Frontal cortex (tissue), 4 donors: ENCODE results near the gene SESN2. TPM values are rescaled to one million over a fixed set of nuclear protein-coding genes. Genes with fewer than 3 reads are reported as not detected.
"Not testable (repeated sequence)": the region's sequence is repeated elsewhere in the genome, so short reads cannot be mapped to it uniquely, and the experiment has no call there.

Source experiments
- DNase-seq, 2 donors: peaks; one replicate each; pipeline ENCODE4 v3.0.0; 2012; ENCODE audit warnings: low spot score in 2 of 2
- FAIRE-seq: peaks from 2 replicates; lab custom pipeline; 2012; peaks lifted over from hg19 to GRCh38; lab: Jason Lieb, UNC
- total RNA-seq: library from RNA; depleted of rRNA; stranded (reverse); fragments of >200 nt; gene quantifications from one replicate; pipeline ENCODE4 v1.2.3, GENCODE V29; 2014
- donor health status: control.
- donor health status: control.
- donor health status: control.

Gene SESN2
- total RNA-seq, 1 donor from 2014 or later = 4.5 TPM

- DNase-seq = no peak
Measured at GRCh38 chr1:28322194-28322593, 62.9 kb downstream of the SESN2 start.

GRCh38 chr1:28323720-28324119 lies 64.4 kb downstream of the SESN2 start:
- DNase-seq (no peak), FAIRE-seq (no peak)

More at GRCh38 chr1:28322194-28322593, 62.9 kb downstream of the SESN2 start:
- no peak for FAIRE-seq

- DNase-seq (no peak), FAIRE-seq (no peak)
Measured at GRCh38 chr1:28326515-28326914, 67.2 kb downstream of the SESN2 start.

- no peak for DNase-seq
- FAIRE-seq = no peak
Measured at GRCh38 chr1:28326984-28327383, 67.7 kb downstream of the SESN2 start.

- not testable (repeated sequence) for FAIRE-seq, DNase-seq
Measured at GRCh38 chr1:28327431-28327830, 68.1 kb downstream of the SESN2 start.

GRCh38 chr1:28328228-28328648 lies 68.9 kb downstream of the SESN2 start:
- no peak for DNase-seq
- no peak for FAIRE-seq

- no peak for FAIRE-seq
- DNase-seq = no peak
Measured at GRCh38 chr1:28329395-28330153, 70.3 kb downstream of the SESN2 start.

Other genes with a start within 250 kb of the SESN2 start
- 9.4 TPM for gene EYA3, start 170.9 kb upstream of the SESN2 start, total RNA-seq
- gene PTAFR, start 82.8 kb upstream of the SESN2 start, total RNA-seq = 1.2 TPM
- gene DNAJC8, start 26.5 kb upstream of the SESN2 start, total RNA-seq = 56.3 TPM
- 67.7 TPM for gene ATP5IF1, start 23.4 kb upstream of the SESN2 start, total RNA-seq
- 15.1 TPM for gene MED18, start 69.5 kb downstream of the SESN2 start, total RNA-seq
- gene PHACTR4, start 110.2 kb downstream of the SESN2 start, total RNA-seq = 10.6 TPM
- gene RCC1, start 246.5 kb downstream of the SESN2 start, total RNA-seq = 15.1 TPM